ENCODE data around the gene RASSF8. TPM values are rescaled to one million over a fixed set of nuclear protein-coding genes. Genes with fewer than 3 reads are reported as not detected.

The RASSF8 gene
- total RNA-seq, 2 experiments from 2014 or later: 0.65 to 1.2 TPM

DNA sequence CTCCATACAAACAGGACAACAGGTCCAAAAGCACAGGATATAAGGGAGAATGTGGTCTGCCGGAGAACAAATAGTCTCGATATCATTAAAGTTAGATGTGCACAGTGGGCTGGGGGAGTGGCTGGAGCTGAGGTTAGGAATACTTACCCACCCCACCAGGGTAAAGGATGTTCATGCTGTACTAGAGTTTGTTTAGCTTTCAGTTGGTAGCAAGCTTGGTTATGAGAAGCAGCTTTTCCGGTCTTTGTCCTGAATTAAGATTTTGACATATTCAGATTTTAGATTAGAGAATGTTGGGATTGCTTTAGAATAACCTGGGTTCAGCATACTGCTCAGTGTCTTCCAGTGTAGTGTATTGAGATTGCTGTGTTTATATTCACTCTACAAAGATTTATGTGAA lies 16.7 kb downstream of the RASSF8 start:
- DNase-seq: no peak
- Mint-ChIP-seq H3K9me3 (no peaks in the 10 kb centered on the region), H3K4me3 (no peak overlapping the region), H3K27me3 (peaks cover 18% of the 10 kb centered on the region), H3K27ac (no peak overlapping the region), H3K4me1 (no peaks in the 10 kb centered on the region), H3K36me3 (ENCODE audit: low read depth) (no peaks in the 10 kb centered on the region)
- ChIA-PET CTCF (no interaction called here), POLR2A (no interaction called here)

- POLR2A ChIA-PET: no interaction called here
- H3K27ac Mint-ChIP-seq: no peak overlapping the region
- H3K27me3 Mint-ChIP-seq: peaks cover 14% of the 10 kb centered on the region
- no peak for DNase-seq
- no peaks in the 10 kb centered on the region for H3K36me3 Mint-ChIP-seq (ENCODE audit: low read depth)
- H3K4me3 Mint-ChIP-seq: no peak overlapping the region
- no peaks in the 10 kb centered on the region for H3K9me3 Mint-ChIP-seq
- H3K4me1 Mint-ChIP-seq: no peaks in the 10 kb centered on the region
- CTCF ChIA-PET: no interaction called here
These were observed 17.2 kb downstream of the RASSF8 start for GRCh38 chr12:25975682-25976081.

DNA sequence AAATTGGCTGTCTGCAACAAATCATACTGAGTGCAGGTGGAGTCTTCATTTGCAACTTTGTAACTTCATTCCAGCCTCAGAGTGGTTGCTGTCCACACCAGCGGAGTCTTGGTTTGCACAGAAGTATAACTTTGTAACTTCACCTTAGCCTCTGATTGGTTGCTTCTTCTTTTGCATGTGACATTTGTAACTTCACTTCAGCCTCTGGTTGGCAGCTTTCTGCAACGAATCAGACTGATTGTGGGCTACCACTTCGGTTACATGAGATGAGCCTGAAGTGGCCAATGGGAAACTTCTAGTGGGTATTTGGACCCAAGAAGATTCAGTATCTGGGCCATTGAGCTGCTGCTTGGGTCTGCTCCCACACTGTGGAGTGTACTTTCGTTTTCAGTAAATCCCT lies 17.8 kb downstream of the RASSF8 start:
- no peak for DNase-seq
- H3K4me3 Mint-ChIP-seq: no peak overlapping the region
- H3K9me3 Mint-ChIP-seq: no peaks in the 10 kb centered on the region
- H3K4me1 Mint-ChIP-seq: no peaks in the 10 kb centered on the region
- ChIA-PET CTCF (no interaction called here), POLR2A (no interaction called here)
- no peaks in the 10 kb centered on the region for H3K36me3 Mint-ChIP-seq (ENCODE audit: low read depth)
- no peak overlapping the region for H3K27ac Mint-ChIP-seq
- H3K27me3 Mint-ChIP-seq: peaks cover 14% of the 10 kb centered on the region

GRCh38 chr12:25977047-25977446 lies 18.6 kb downstream of the RASSF8 start:
- Mint-ChIP-seq H3K4me1 (no peaks in the 10 kb centered on the region), H3K9me3 (no peaks in the 10 kb centered on the region), H3K4me3 (no peak overlapping the region), H3K36me3 (ENCODE audit: low read depth) (no peaks in the 10 kb centered on the region), H3K27ac (no peak overlapping the region), H3K27me3 (peaks cover 12% of the 10 kb centered on the region)
- CTCF ChIA-PET: no interaction called here
- no peak for DNase-seq
- POLR2A ChIA-PET: no interaction called here

GRCh38 chr12:25979059-25979458 lies 20.6 kb downstream of the RASSF8 start:
- Mint-ChIP-seq H3K4me3 (no peak overlapping the region), H3K36me3 (ENCODE audit: low read depth) (no peaks in the 10 kb centered on the region), H3K4me1 (no peaks in the 10 kb centered on the region), H3K27me3 (peaks cover 12% of the 10 kb centered on the region), H3K9me3 (no peaks in the 10 kb centered on the region), H3K27ac (no peak overlapping the region)
- POLR2A ChIA-PET: no interaction called here
- no peak for DNase-seq
- CTCF ChIA-PET: no interaction called here

DNA sequence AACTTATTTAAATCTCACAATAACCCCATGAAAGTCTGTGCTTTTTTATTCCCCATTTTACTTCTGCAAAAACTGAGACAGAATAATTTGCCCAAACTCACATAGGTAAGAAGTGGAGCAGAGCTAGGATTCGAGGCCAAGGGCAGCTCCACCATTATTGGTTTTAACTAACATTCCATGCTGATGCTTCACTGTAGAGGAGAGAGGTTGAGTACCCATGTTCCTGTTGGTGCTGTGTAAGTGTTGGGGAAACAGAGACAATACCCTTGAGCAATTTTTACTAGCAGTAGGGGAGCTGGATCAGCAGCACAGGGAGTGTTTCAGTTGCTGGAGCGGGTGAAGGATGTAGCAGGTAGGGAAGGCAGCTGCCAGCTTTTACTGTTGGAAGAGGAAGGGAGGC lies 21.1 kb downstream of the RASSF8 start:
- Mint-ChIP-seq H3K27ac (no peak overlapping the region), H3K4me1 (no peaks in the 10 kb centered on the region), H3K9me3 (no peaks in the 10 kb centered on the region), H3K4me3 (no peak overlapping the region), H3K36me3 (ENCODE audit: low read depth) (no peaks in the 10 kb centered on the region), H3K27me3 (peaks cover 12% of the 10 kb centered on the region)
- CTCF ChIA-PET: no interaction called here
- POLR2A ChIA-PET: no interaction called here
- no peak for DNase-seq

DNA sequence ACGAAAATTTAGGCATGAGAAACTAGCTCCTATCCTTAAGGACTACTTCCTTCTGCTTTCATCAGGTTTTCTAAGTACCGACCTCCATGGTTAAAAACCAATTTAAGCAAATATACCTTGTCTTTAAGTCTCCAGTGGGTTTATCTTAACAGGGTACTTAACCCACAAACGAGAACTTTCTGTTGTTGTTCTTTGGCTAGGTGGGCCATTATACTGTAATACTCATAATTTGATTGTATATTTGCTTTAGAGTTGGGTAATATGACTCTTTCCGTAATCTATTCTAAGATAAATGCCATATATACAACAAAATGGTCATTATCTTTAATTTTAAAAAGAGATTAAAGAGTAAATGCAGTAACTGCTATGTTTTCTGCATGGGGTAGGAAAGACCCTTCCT lies 21.6 kb downstream of the RASSF8 start:
- CTCF ChIA-PET: no interaction called here
- DNase-seq: no peak
- no peak overlapping the region for H3K4me3 Mint-ChIP-seq
- H3K27ac Mint-ChIP-seq: no peak overlapping the region
- no peaks in the 10 kb centered on the region for H3K9me3 Mint-ChIP-seq
- no peaks in the 10 kb centered on the region for H3K4me1 Mint-ChIP-seq
- H3K27me3 Mint-ChIP-seq: peaks cover 12% of the 10 kb centered on the region
- H3K36me3 Mint-ChIP-seq (ENCODE audit: low read depth): no peaks in the 10 kb centered on the region
- POLR2A ChIA-PET: no interaction called here

- Mint-ChIP-seq H3K27ac (no peak overlapping the region), H3K9me3 (no peaks in the 10 kb centered on the region), H3K4me3 (no peak overlapping the region), H3K36me3 (ENCODE audit: low read depth) (no peaks in the 10 kb centered on the region), H3K4me1 (no peaks in the 10 kb centered on the region), H3K27me3 (peaks cover 7% of the 10 kb centered on the region)
- no peak for DNase-seq
- ChIA-PET CTCF (no interaction called here), POLR2A (no interaction called here)
These were observed 23.1 kb downstream of the RASSF8 start for GRCh38 chr12:25981597-25981996.

DNA sequence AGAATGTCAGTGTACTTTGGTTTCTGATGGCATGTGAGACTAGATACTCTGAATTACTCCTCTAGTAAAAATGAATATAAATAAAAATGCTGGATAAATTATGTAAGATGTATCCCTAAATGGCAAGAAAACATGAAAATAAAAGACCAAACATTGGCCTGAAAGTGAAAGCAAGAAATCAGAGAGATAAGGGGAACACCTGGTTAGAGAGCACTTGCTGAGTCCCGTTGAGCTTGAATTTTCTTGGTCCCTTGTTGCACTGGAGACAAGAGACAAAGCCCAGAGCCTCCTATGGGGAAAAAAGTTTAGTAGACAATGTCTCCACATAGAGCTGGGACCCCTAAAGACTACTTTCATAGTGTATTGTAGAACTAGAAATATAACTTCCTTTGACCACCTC lies 23.9 kb downstream of the RASSF8 start:
- Mint-ChIP-seq H3K27ac (no peak overlapping the region), H3K36me3 (ENCODE audit: low read depth) (no peaks in the 10 kb centered on the region), H3K9me3 (no peaks in the 10 kb centered on the region), H3K4me1 (no peaks in the 10 kb centered on the region), H3K4me3 (no peak overlapping the region), H3K27me3 (peaks cover 7% of the 10 kb centered on the region)
- ChIA-PET POLR2A (no interaction called here), CTCF (no interaction called here)
- DNase-seq: no peak

DNA sequence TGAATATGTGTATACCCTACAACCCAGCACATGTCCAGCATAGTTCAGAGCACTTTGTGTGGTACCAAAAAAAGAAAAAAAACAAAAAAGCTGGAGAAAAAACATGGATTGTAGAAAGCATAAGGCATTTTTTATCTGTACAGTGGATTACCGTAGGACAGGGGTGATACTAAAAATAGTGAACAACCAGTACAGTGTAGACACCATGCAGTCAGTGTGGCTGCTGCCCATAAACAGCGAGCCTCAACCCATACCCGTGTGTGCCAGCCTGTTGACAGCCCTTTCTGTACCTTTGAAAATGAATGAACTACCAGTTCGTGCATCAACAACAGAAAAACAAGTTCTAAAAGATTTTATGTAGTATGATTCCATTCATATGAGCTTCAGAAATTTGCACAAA lies 25.1 kb downstream of the RASSF8 start:
- no peaks in the 10 kb centered on the region for H3K9me3 Mint-ChIP-seq
- no peaks in the 10 kb centered on the region for H3K4me1 Mint-ChIP-seq
- H3K27ac Mint-ChIP-seq: no peak overlapping the region
- H3K4me3 Mint-ChIP-seq: no peak overlapping the region
- no peaks in the 10 kb centered on the region for H3K36me3 Mint-ChIP-seq (ENCODE audit: low read depth)
- ChIA-PET POLR2A (no interaction called here), CTCF (no interaction called here)
- DNase-seq: no peak
- peaks cover 7% of the 10 kb centered on the region for H3K27me3 Mint-ChIP-seq

GRCh38 chr12:25984759-25985158 lies 26.3 kb downstream of the RASSF8 start:
- Mint-ChIP-seq H3K9me3 (no peaks in the 10 kb centered on the region), H3K4me3 (no peak overlapping the region), H3K4me1 (no peaks in the 10 kb centered on the region), H3K27ac (no peak overlapping the region), H3K27me3 (no peaks in the 10 kb centered on the region), H3K36me3 (ENCODE audit: low read depth) (no peaks in the 10 kb centered on the region)
- no peak for DNase-seq
- ChIA-PET CTCF (interaction anchor here (0.6 kb wide), 1 partner anchor 28 kb away, joined by 5 read pairs; no protein-coding TSS in a partner anchor), POLR2A (no interaction called here)

- H3K36me3 Mint-ChIP-seq (ENCODE audit: low read depth): no peaks in the 10 kb centered on the region
- H3K4me3 Mint-ChIP-seq: no peak overlapping the region
- no peaks in the 10 kb centered on the region for H3K9me3 Mint-ChIP-seq
- ChIA-PET POLR2A (no interaction called here), CTCF (no interaction called here)
- H3K4me1 Mint-ChIP-seq: no peaks in the 10 kb centered on the region
- H3K27ac Mint-ChIP-seq: no peak overlapping the region
- DNase-seq: no peak
- no peaks in the 10 kb centered on the region for H3K27me3 Mint-ChIP-seq
These were observed 27.1 kb downstream of the RASSF8 start for GRCh38 chr12:25985316-25986175.

GRCh38 chr12:25986180-25986579 lies 27.7 kb downstream of the RASSF8 start:
- Mint-ChIP-seq H3K36me3 (ENCODE audit: low read depth) (no peaks in the 10 kb centered on the region), H3K4me3 (no peak overlapping the region), H3K27me3 (no peaks in the 10 kb centered on the region), H3K4me1 (no peaks in the 10 kb centered on the region), H3K9me3 (no peaks in the 10 kb centered on the region), H3K27ac (no peak overlapping the region)
- no peak for DNase-seq
- ChIA-PET POLR2A (no interaction called here), CTCF (no interaction called here)

DNA sequence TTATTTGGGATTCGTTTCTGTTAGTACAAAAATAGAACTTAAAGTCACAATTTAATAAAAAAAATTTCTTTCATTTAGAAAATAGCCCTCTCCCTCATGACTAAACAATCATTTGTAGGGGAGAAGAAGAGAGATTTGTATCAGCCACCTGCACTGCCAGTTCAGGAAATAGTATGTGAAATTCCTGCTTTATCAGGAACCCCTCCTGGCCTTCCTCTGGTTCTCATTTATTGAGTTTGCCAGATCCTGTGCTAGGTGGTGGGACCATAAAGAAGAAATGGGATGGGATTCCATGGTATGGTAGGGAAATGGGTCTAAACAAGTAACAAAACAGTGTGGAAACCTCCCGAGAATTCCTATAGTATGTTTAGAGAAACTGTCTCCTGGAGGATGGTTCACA lies 30.0 kb downstream of the RASSF8 start:
- CTCF ChIA-PET: no interaction called here

More for the DNA sequence above, 30.0 kb downstream of the RASSF8 start:
- no peaks in the 10 kb centered on the region for H3K27me3 Mint-ChIP-seq
- H3K4me3 Mint-ChIP-seq: no peak overlapping the region
- H3K27ac Mint-ChIP-seq: no peak overlapping the region
- H3K4me1 Mint-ChIP-seq: no peaks in the 10 kb centered on the region
- H3K9me3 Mint-ChIP-seq: no peaks in the 10 kb centered on the region
- no peaks in the 10 kb centered on the region for H3K36me3 Mint-ChIP-seq (ENCODE audit: low read depth)
- POLR2A ChIA-PET: no interaction called here
- no peak for DNase-seq
